H1 (cell line): ENCODE measurements around the gene NF1.

Experiments used
- CTCF ChIP-seq, 3 experiments: IDR thresholded peaks; 1 replicate in 2 of 3; 2 replicates in 1 of 3; pipeline versions ENCODE4 v1.5.1 to v1.6.1; 2011; ENCODE audit warnings: low read length in 3 of 3, mild to moderate bottlenecking in 3 of 3, inconsistent platforms in 2 of 3, low read depth in 1 of 3, moderate library complexity in 1 of 3; ENCODE audit not compliant: insufficient read depth in 1 of 3; ENCODE audit errors: control extremely low read depth in 1 of 3
- POLR2A ChIP-seq, 2 experiments: IDR thresholded peaks; 1 replicate in 1 of 2; 2 replicates in 1 of 2; pipeline ENCODE4 v1.6.1; 2011; ENCODE audit warnings: low read depth in 2 of 2, low read length in 2 of 2, mild to moderate bottlenecking in 2 of 2; ENCODE audit errors: control extremely low read depth in 1 of 2
- YY1 ChIP-seq: IDR thresholded peaks from 2 replicates; pipeline ENCODE4 v1.6.1; 2011; ENCODE audit warnings: low read depth, mild to moderate bottlenecking, low read length
- ZNF274 ChIP-seq: IDR thresholded peaks from 2 replicates; pipeline ENCODE4 v1.7.0; 2012; ENCODE audit warnings: low read length, borderline replicate concordance; ENCODE audit errors: extremely low read depth

- no peak for TF ChIP-seq CTCF (IDR thresholded peaks at IDR 0.05; ENCODE audit: control extremely low read depth in 1 of 3, insufficient read depth in 1 of 3, low read depth in 1 of 3, low read length in 3 of 3)
- no peak for TF ChIP-seq ZNF274
- TF ChIP-seq YY1, result no peak
- TF ChIP-seq POLR2A (IDR thresholded peaks at IDR 0.05; ENCODE audit: control extremely low read depth in 1 of 2, low read depth in 2 of 2, low read length in 2 of 2), result no peak
Observed at GRCh38 chr17:31114956-31115555, 20.3 kb downstream of the NF1 start.
